K562 (cell line): ENCODE measurements around the gene CSNK1G1. TPM values are rescaled to one million over a fixed set of nuclear protein-coding genes. Genes with fewer than 3 reads are reported as not detected.

Experiments
- CHD4 ChIP-seq: fragments of 200-600 bp; sonication (generic); IDR thresholded peaks from 3 replicates; pipeline ENCODE4 v1.6.1; 2012; ENCODE audit warnings: low read depth, mild to moderate bottlenecking, mixed read lengths, low read length, inconsistent platforms; ENCODE audit not compliant: insufficient read depth, insufficient replicate concordance, poor library complexity, severe bottlenecking
- E2F6 ChIP-seq, 2 experiments: IDR thresholded peaks; 2 replicates each; pipeline ENCODE4 v1.6.1; 2011; ENCODE audit warnings: borderline replicate concordance in 1 of 2, control low read depth in 1 of 2, low read depth in 1 of 2, low read length in 1 of 2, mild to moderate bottlenecking in 1 of 2, mixed read lengths in 1 of 2, moderate library complexity in 1 of 2; ENCODE audit not compliant: insufficient read depth in 1 of 2, insufficient read length in 1 of 2, poor library complexity in 1 of 2, severe bottlenecking in 1 of 2; ENCODE audit errors: extremely low read depth in 1 of 2
- E2F8 ChIP-seq: fragments of 450-650 bp; IDR thresholded peaks from 2 replicates; pipeline ENCODE4 v1.7.1; 2018; ENCODE audit warnings: mild to moderate bottlenecking, low read depth; ENCODE audit not compliant: partially characterized antibody
- KAT8 ChIP-seq: fragments of 450-650 bp; IDR thresholded peaks from 2 replicates; pipeline ENCODE4 v1.6.1; 2016; ENCODE audit warnings: low read depth, mild to moderate bottlenecking
- MAX ChIP-seq: sonication (generic); formaldehyde crosslinking; IDR thresholded peaks from 2 replicates; pipeline ENCODE4 v1.9.0; 2022; ENCODE audit warnings: mild to moderate bottlenecking, missing genetic modification reagents
- PCBP1 ChIP-seq: fragments of 200-400 bp; formaldehyde crosslinking; IDR thresholded peaks from 2 replicates; pipeline ENCODE4 v1.6.1; 2018; ENCODE audit warnings: mild to moderate bottlenecking, low read depth, low read length; ENCODE audit not compliant: poor library complexity, severe bottlenecking
- PML ChIP-seq: IDR thresholded peaks from 2 replicates; pipeline ENCODE4 v1.6.1; 2012; ENCODE audit warnings: low read length, inconsistent platforms
- RERE ChIP-seq: sonication (generic); formaldehyde crosslinking; IDR thresholded peaks from 2 replicates; pipeline ENCODE4 v1.8.0; 2023; ENCODE audit warnings: missing genetic modification reagents, mild to moderate bottlenecking, borderline replicate concordance
- SIX5 ChIP-seq, 2 experiments: IDR thresholded peaks; 2 replicates each; pipeline ENCODE4 v1.6.1; 2011; ENCODE audit warnings: low read length in 2 of 2, borderline replicate concordance in 1 of 2, low read depth in 1 of 2, mild to moderate bottlenecking in 1 of 2, moderate library complexity in 1 of 2; ENCODE audit not compliant: insufficient read depth in 1 of 2
- SMARCA4 ChIP-seq: fragments of 450-650 bp; IDR thresholded peaks from 2 replicates; pipeline ENCODE4 v1.6.1; 2016
- SMARCC2 ChIP-seq: fragments of 450-650 bp; IDR thresholded peaks from 2 replicates; pipeline ENCODE4 v1.6.1; 2017; ENCODE audit warnings: antibody characterized with exemption, moderate library complexity, mild to moderate bottlenecking, low read depth
- ZKSCAN8 ChIP-seq: fragments of 200-800 bp; sonication (Bioruptor generic); IDR thresholded peaks from 2 replicates; pipeline ENCODE4 v1.6.1; 2016; ENCODE audit warnings: missing genetic modification characterization, missing compliant biosample characterization
- ZNF239 ChIP-seq: fragments of 250-450 bp; sonication (Bioruptor Pico); IDR thresholded peaks from 2 replicates; pipeline ENCODE4 v1.4.0; 2020; ENCODE audit warnings: mild to moderate bottlenecking
- ZNF316 ChIP-seq: fragments of 450-650 bp; IDR thresholded peaks from 2 replicates; pipeline ENCODE4 v1.6.1; 2016
- polyA plus RNA-seq, 8 experiments: library from polyadenylated mRNA; depleted of rRNA in 4 of 8; stranded (reverse) in 5 of 8; unstranded in 3 of 8; fragments of >200 nt; fragmentation: Nextera tagmentation in 2 of 8; fragmentation: Illumina TruSeq in 1 of 8; extraction: Ambion mirVana in 2 of 8; extraction: Trizol in 1 of 8; gene quantifications; 2 replicates each; pipeline versions ENCODE4 v1.2.1 to v1.2.3, GENCODE V29; 2011 to 2014; ENCODE audit warnings: inconsistent platforms in 1 of 8, missing spikeins in 1 of 8
- total RNA-seq, 7 experiments: library from RNA; depleted of rRNA in 6 of 7; stranded (reverse); fragments of >200 nt in 6 of 7; fragmentation: Illumina TruSeq in 2 of 7; extraction: Trizol in 2 of 7; gene quantifications; 2 replicates each; pipeline versions ENCODE4 v1.2.1 to v1.2.3, GENCODE V29; 2011 to 2021; ENCODE audit warnings: low replicate concordance in 1 of 7

The CSNK1G1 gene
- total and polyA plus RNA-seq, 9 of the 15 experiments (the other 6 are each of a cell fraction or from before 2014, with no cell fraction given) = 4.5 to 18.5 (median 9.5) TPM

GRCh38 chr15:64387562-64388168 is 31.7 kb upstream of the CSNK1G1 start, which contains the start of gene TRIP4 (continued):
- TF ChIP-seq PML (peak; percentile 78; the same call in 1 of the 2 replicates), ZNF239 (peak; percentile 32; the same call in 1 of the 2 replicates), E2F8 (peak; percentile 93), SMARCA4 (peak; percentile 24; the same call in 1 of the 2 replicates), CHD4 (no peak), SMARCC2 (no peak), PCBP1 (no peak), E2F6 (IDR thresholded peaks at IDR 0.05; ENCODE audit: borderline replicate concordance in 1 of 2, extremely low read depth in 1 of 2, insufficient read depth in 1 of 2, insufficient read length in 1 of 2, low read depth in 1 of 2, low read length in 1 of 2, poor library complexity in 1 of 2, severe bottlenecking in 1 of 2) (peak; percentile 81), ZNF316 (0 out of 2 replicates have a peak, but pooled peaks have one; percentile 14), KAT8 (0 out of 2 replicates have a peak, but pooled peaks have one; percentile 69), ZKSCAN8 (CRISPR knock-in tag) (no peak), MAX (CRISPR knock-in tag) (peak; percentile 87), SIX5 (IDR thresholded peaks at IDR 0.05; ENCODE audit: borderline replicate concordance in 1 of 2, insufficient read depth in 1 of 2, low read depth in 1 of 2, low read length in 2 of 2) (peak; percentile 57 to 74; a peak in 3 of 4 replicates), RERE (CRISPR knock-in tag) (no peak)
